HepG2 (cell line): Measurements from ENCODE around the gene RAB34. TPM values are rescaled to one million over a fixed set of nuclear protein-coding genes. Genes with fewer than 3 reads are reported as not detected.
A peak's percentile ranks its signal among the peaks of the same experiment; 100 is the strongest.

Source experiments
- AGO2 ChIP-seq: fragments of 200-400 bp; formaldehyde crosslinking; optimal IDR thresholded peaks from 2 replicates; pipeline ENCODE3; 2017; ENCODE audit warnings: mild to moderate bottlenecking, low read depth, low read length, moderate library complexity
- CHCHD3 ChIP-seq: sonication (generic); formaldehyde crosslinking; IDR thresholded peaks from 2 replicates; pipeline ENCODE4 v1.8.0; 2022; ENCODE audit warnings: mild to moderate bottlenecking, missing genetic modification reagents, moderate library complexity
- HOMEZ ChIP-seq: IDR thresholded peaks from 2 replicates; pipeline ENCODE4 v1.6.1; 2016; ENCODE audit warnings: low read depth
- KDM2A ChIP-seq: sonication (generic); formaldehyde crosslinking; IDR thresholded peaks from 2 replicates; pipeline ENCODE4 v1.4.0; 2020; ENCODE audit warnings: low read depth, missing genetic modification reagents, borderline replicate concordance
- KLF6 ChIP-seq: IDR thresholded peaks from 2 replicates; pipeline ENCODE4 v1.8.0; 2016; ENCODE audit warnings: missing biosample characterization, missing genetic modification reagents
- MLX ChIP-seq: IDR thresholded peaks from 2 replicates; pipeline ENCODE4 v1.6.1; 2016
- MTA1 ChIP-seq: sonication (generic); formaldehyde crosslinking; IDR thresholded peaks from 2 replicates; pipeline ENCODE4 v1.4.0; 2020; ENCODE audit warnings: missing genetic modification reagents, mild to moderate bottlenecking, borderline replicate concordance
- MXD4 ChIP-seq: IDR thresholded peaks from 2 replicates; pipeline ENCODE4 v1.6.1; 2016; ENCODE audit warnings: mild to moderate bottlenecking, missing biosample characterization, missing genetic modification reagents
- RAD51 ChIP-seq: fragments of 450-650 bp; IDR thresholded peaks from 2 replicates; pipeline ENCODE4 v1.6.1; 2016; ENCODE audit warnings: borderline replicate concordance
- RELA ChIP-seq: sonication (generic); formaldehyde crosslinking; IDR thresholded peaks from 2 replicates; pipeline ENCODE4 v1.4.0; 2020; ENCODE audit warnings: missing genetic modification reagents
- REXO4 ChIP-seq: sonication (generic); formaldehyde crosslinking; IDR thresholded peaks from 2 replicates; pipeline ENCODE4 v1.8.0; 2022; ENCODE audit warnings: missing genetic modification reagents, mild to moderate bottlenecking, borderline replicate concordance
- SAP130 ChIP-seq: IDR thresholded peaks from 2 replicates; pipeline ENCODE4 v1.6.1; 2016; ENCODE audit warnings: low read depth
- SMARCC2 ChIP-seq: fragments of 450-650 bp; IDR thresholded peaks from 2 replicates; pipeline ENCODE4 v1.6.1; 2017; ENCODE audit warnings: antibody characterized with exemption, mild to moderate bottlenecking
- SPEN ChIP-seq: sonication (generic); formaldehyde crosslinking; IDR thresholded peaks from 2 replicates; pipeline ENCODE4 v1.5.1; 2020; ENCODE audit warnings: low read depth, mild to moderate bottlenecking, missing genetic modification reagents
- SRF ChIP-seq: IDR thresholded peaks from 2 replicates; pipeline ENCODE4 v1.6.1; 2011; ENCODE audit warnings: mild to moderate bottlenecking, low read depth, low read length, moderate library complexity
- SYNCRIP ChIP-seq: fragments of 200-400 bp; formaldehyde crosslinking; IDR thresholded peaks from 2 replicates; pipeline ENCODE4 v1.6.1; 2018; ENCODE audit warnings: mild to moderate bottlenecking, low read depth, low read length; ENCODE audit not compliant: insufficient read depth
- ZBTB49 ChIP-seq: sonication (generic); formaldehyde crosslinking; IDR thresholded peaks from 2 replicates; pipeline ENCODE4 v1.4.0; 2020; ENCODE audit warnings: missing genetic modification reagents, borderline replicate concordance
- ZFAT ChIP-seq: sonication (generic); formaldehyde crosslinking; conservative IDR thresholded peaks from 2 replicates; pipeline ENCODE4 v1.8.1; 2023; ENCODE audit warnings: missing genetic modification reagents, inconsistent platforms
- ZKSCAN1 ChIP-seq: fragments of 150-350 bp; IDR thresholded peaks from 2 replicates; pipeline ENCODE4 v1.6.1; 2014; ENCODE audit warnings: low read length
- ZNF333 ChIP-seq: sonication (generic); formaldehyde crosslinking; IDR thresholded peaks from 2 replicates; pipeline ENCODE4 v1.4.0; 2020; ENCODE audit warnings: mild to moderate bottlenecking, missing genetic modification reagents, borderline replicate concordance
- ZNF557 ChIP-seq: sonication (generic); formaldehyde crosslinking; IDR thresholded peaks from 2 replicates; pipeline ENCODE4 v1.4.0; 2020; ENCODE audit warnings: missing genetic modification reagents
- ZNF768 ChIP-seq: sonication (generic); formaldehyde crosslinking; IDR thresholded peaks from 2 replicates; pipeline ENCODE4 v1.4.0; 2020; ENCODE audit warnings: missing genetic modification reagents
- ZNF879 ChIP-seq: sonication (generic); formaldehyde crosslinking; IDR thresholded peaks from 2 replicates; pipeline ENCODE4 v1.8.1; 2023; ENCODE audit warnings: missing genetic modification reagents
- polyA plus RNA-seq, 8 experiments: library from polyadenylated mRNA; depleted of rRNA in 3 of 8; stranded (reverse) in 7 of 8; unstranded in 1 of 8; fragments of >200 nt; fragmentation: Illumina TruSeq in 4 of 8; extraction: Trizol in 4 of 8; gene quantifications; 2 replicates each; pipeline versions ENCODE4 v1.2.1 to v1.2.3, GENCODE V29; 2011 to 2016; ENCODE audit warnings: low read depth in 4 of 8, missing spikeins in 1 of 8, mixed read lengths in 1 of 8; ENCODE audit not compliant: insufficient read depth in 1 of 8
- total RNA-seq, 5 experiments: library from RNA; depleted of rRNA; stranded (reverse); fragments of >200 nt; fragmentation: Illumina TruSeq; extraction: Trizol; gene quantifications; 2 replicates each; pipeline ENCODE4 v1.2.3, GENCODE V29; 2016; ENCODE audit warnings: low read depth in 1 of 5
- TF ChIP-seq, protein P1 (sequence below): sonication (generic); formaldehyde crosslinking; IDR thresholded peaks from 2 replicates; pipeline ENCODE4 v1.4.0; 2020; ENCODE audit warnings: missing genetic modification reagents
- TF ChIP-seq, protein P2 (sequence below): sonication (generic); formaldehyde crosslinking; IDR thresholded peaks from 2 replicates; pipeline ENCODE4 v1.4.0; 2020; ENCODE audit warnings: missing genetic modification reagents

Gene RAB34
- total and polyA plus RNA-seq, 2 of the 13 experiments (the other 11 are each of a cell fraction or from before 2014, with no cell fraction given) = 0.49 TPM; not detected in 1

DNA sequence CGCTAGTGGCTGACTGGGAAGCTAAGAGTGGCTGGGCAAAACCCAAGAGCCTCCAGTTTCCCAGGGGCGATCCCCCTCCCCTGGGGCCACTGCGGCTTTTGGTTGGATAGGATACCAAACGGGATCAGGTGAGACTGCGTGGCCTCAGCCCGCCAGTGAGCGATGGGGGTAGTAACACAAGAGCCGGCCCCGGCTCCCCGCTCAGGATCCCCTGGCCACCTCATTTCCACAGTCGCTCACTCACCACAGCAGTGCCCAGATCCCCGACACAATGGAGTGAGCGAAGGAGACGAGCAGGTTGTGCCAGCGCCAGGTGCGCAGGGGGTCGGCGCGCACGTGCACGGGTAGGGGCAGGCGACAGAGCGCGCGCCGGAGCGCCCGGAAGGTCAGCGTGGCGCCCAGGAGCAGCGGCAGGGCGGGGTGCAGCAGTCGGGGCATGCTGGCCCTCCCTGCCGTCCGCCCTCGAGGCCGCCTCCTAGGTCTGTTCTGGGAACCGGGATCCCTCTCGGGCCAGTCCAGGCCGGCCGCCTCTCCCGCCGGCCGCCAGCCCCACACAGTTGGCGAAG, 8.1 kb upstream of the RAB34 start (continued):
- no peak for TF ChIP-seq ZBTB49 (CRISPR knock-in tag)
- TF ChIP-seq MTA1 (CRISPR knock-in tag) = 0 out of 2 replicates have a peak, but pooled peaks have one; percentile 33
- no peak for TF ChIP-seq ZKSCAN1
- no peak for TF ChIP-seq HOMEZ (CRISPR knock-in tag)
- peak; percentile 56; the same call in 1 of the 2 replicates for TF ChIP-seq ZNF879 (CRISPR knock-in tag)
- TF ChIP-seq SPEN (CRISPR knock-in tag) = peak; percentile 54; the same call in 1 of the 2 replicates
- TF ChIP-seq KLF6 (CRISPR knock-in tag) = no peak; the same call in 1 of the 2 replicates
- peak; percentile 100 for TF ChIP-seq AGO2
- TF ChIP-seq, protein P1, sequence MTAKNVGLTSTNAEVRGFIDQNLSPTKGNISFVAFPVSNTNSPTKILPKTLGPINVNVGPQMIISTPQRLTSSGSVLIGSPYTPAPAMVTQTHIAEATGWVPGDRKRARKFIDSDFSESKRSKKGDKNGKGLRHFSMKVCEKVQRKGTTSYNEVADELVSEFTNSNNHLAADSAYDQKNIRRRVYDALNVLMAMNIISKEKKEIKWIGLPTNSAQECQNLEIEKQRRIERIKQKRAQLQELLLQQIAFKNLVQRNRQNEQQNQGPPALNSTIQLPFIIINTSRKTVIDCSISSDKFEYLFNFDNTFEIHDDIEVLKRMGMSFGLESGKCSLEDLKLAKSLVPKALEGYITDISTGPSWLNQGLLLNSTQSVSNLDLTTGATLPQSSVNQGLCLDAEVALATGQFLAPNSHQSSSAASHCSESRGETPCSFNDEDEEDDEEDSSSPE (CRISPR knock-in tag) = peak; percentile 60
- TF ChIP-seq SRF = no peak
- TF ChIP-seq RELA = no peak
- TF ChIP-seq MXD4 = peak; percentile 66; the same call in 1 of the 2 replicates
- TF ChIP-seq ZFAT (CRISPR knock-in tag) = no peak; the same call in 1 of the 2 replicates
- no peak for TF ChIP-seq RAD51
- TF ChIP-seq SMARCC2 = no peak
- peak; percentile 79; the same call in 1 of the 2 replicates for TF ChIP-seq REXO4
- TF ChIP-seq ZNF768 (CRISPR knock-in tag) = peak; percentile 60; the same call in 1 of the 2 replicates
- no peak; the same call in 1 of the 2 replicates for TF ChIP-seq ZNF333 (CRISPR knock-in tag)
- TF ChIP-seq CHCHD3 (CRISPR knock-in tag) = no peak
- TF ChIP-seq, protein P2, sequence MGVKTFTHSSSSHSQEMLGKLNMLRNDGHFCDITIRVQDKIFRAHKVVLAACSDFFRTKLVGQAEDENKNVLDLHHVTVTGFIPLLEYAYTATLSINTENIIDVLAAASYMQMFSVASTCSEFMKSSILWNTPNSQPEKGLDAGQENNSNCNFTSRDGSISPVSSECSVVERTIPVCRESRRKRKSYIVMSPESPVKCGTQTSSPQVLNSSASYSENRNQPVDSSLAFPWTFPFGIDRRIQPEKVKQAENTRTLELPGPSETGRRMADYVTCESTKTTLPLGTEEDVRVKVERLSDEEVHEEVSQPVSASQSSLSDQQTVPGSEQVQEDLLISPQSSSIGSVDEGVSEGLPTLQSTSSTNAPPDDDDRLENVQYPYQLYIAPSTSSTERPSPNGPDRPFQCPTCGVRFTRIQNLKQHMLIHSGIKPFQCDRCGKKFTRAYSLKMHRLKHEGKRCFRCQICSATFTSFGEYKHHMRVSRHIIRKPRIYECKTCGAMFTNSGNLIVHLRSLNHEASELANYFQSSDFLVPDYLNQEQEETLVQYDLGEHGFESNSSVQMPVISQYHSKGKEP (CRISPR knock-in tag) = peak; percentile 83; the same call in 1 of the 2 replicates
- TF ChIP-seq ZNF557 (CRISPR knock-in tag) = no peak
- TF ChIP-seq SYNCRIP = no peak
- TF ChIP-seq KDM2A (CRISPR knock-in tag) = peak; percentile 99
- peak; percentile 80 for TF ChIP-seq SAP130
- TF ChIP-seq MLX (CRISPR knock-in tag) = no peak
